Measurements from ENCODE around the gene CLCN1.

The CLCN1 gene

GRCh38 chr7:143388051-143388450, 72.1 kb downstream of the CLCN1 start:
- Histone ChIP-seq H3K4me3 (IDR thresholded peaks at IDR 0.05; ENCODE audit: insufficient read depth, low read depth, low read length) (no peak overlapping the region), H4K20me1 (ENCODE audit: insufficient read depth) (no peaks in the 10 kb centered on the region), H3K36me3 (ENCODE audit: insufficient read depth) (no peaks in the 10 kb centered on the region; the same call in 1 of the 2 replicates), H3K9ac (no peak overlapping the region), H3K79me2 (ENCODE audit: insufficient read depth, low read depth) (no peaks in the 10 kb centered on the region; the same call in 1 of the 2 replicates), H3K27ac (no peak overlapping the region), H3K4me2 (no peak overlapping the region), H2AFZ (ENCODE audit: low read depth) (no peak overlapping the region), H3K4me1 (ENCODE audit: low read depth, poor library complexity, severe bottlenecking) (no peaks in the 10 kb centered on the region), H3K27me3 (ENCODE audit: insufficient read depth, low read depth) (no peaks in the 10 kb centered on the region)
- no peak for TF ChIP-seq CTCF (conservative IDR thresholded peaks at IDR 0.05; ENCODE audit: low read depth, low read length)

DNA sequence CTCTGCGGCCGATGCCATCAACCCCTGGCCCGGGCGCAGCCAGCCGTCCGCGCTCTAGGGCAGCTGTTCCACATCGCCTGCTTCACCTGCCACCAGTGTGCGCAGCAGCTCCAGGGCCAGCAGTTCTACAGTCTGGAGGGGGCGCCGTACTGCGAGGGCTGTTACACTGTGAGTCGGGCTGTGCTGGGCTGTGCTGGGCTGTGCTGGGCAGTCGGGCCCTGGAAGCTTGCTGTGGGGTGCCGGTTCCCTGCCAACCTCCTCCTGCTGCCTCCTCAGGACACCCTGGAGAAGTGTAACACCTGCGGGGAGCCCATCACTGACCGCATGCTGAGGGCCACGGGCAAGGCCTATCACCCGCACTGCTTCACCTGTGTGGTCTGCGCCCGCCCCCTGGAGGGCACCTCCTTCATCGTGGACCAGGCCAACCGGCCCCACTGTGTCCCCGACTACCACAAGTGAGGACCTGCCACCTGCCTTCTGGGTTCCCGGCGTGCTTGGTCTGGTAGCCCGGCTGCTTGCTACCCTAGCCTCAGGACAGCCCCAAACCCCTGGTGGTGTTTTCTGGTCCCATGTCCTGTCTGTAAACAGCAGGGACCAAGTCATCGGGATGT, 72.7 kb downstream of the CLCN1 start:
- H3K27me3 ChIP-seq (ENCODE audit: insufficient read depth, low read depth), result no peaks in the 10 kb centered on the region
- H3K9ac ChIP-seq, result no peak overlapping the region
- H2AFZ ChIP-seq (ENCODE audit: low read depth), result no peak overlapping the region
- TF ChIP-seq CTCF (conservative IDR thresholded peaks at IDR 0.05; ENCODE audit: low read depth, low read length), result no peak
- H4K20me1 ChIP-seq (ENCODE audit: insufficient read depth), result no peaks in the 10 kb centered on the region
- H3K4me1 ChIP-seq (ENCODE audit: low read depth, poor library complexity, severe bottlenecking), result no peaks in the 10 kb centered on the region
- no peak overlapping the region for H3K4me2 ChIP-seq
- no peaks in the 10 kb centered on the region; the same call in 1 of the 2 replicates for H3K79me2 ChIP-seq (ENCODE audit: insufficient read depth, low read depth)
- H3K27ac ChIP-seq, result no peak overlapping the region
- H3K36me3 ChIP-seq (ENCODE audit: insufficient read depth), result no peaks in the 10 kb centered on the region; the same call in 1 of the 2 replicates
- no peak overlapping the region for H3K4me3 ChIP-seq (IDR thresholded peaks at IDR 0.05; ENCODE audit: insufficient read depth, low read depth, low read length)

GRCh38 chr7:143389316-143390103, 73.6 kb downstream of the CLCN1 start:
- no peak overlapping the region for H3K9ac ChIP-seq
- no peaks in the 10 kb centered on the region; the same call in 1 of the 2 replicates for H3K36me3 ChIP-seq (ENCODE audit: insufficient read depth)
- no peaks in the 10 kb centered on the region for H3K4me1 ChIP-seq (ENCODE audit: low read depth, poor library complexity, severe bottlenecking)
- H3K27me3 ChIP-seq (ENCODE audit: insufficient read depth, low read depth), result no peaks in the 10 kb centered on the region
- no peaks in the 10 kb centered on the region for H4K20me1 ChIP-seq (ENCODE audit: insufficient read depth)
- no peak for TF ChIP-seq CTCF (conservative IDR thresholded peaks at IDR 0.05; ENCODE audit: low read depth, low read length)
- no peak overlapping the region for H3K4me2 ChIP-seq
- no peak overlapping the region for H3K27ac ChIP-seq
- no peak overlapping the region for H2AFZ ChIP-seq (ENCODE audit: low read depth)
- no peaks in the 10 kb centered on the region for H3K79me2 ChIP-seq (ENCODE audit: insufficient read depth, low read depth)
- H3K4me3 ChIP-seq (IDR thresholded peaks at IDR 0.05; ENCODE audit: insufficient read depth, low read depth, low read length), result no peak overlapping the region

DNA sequence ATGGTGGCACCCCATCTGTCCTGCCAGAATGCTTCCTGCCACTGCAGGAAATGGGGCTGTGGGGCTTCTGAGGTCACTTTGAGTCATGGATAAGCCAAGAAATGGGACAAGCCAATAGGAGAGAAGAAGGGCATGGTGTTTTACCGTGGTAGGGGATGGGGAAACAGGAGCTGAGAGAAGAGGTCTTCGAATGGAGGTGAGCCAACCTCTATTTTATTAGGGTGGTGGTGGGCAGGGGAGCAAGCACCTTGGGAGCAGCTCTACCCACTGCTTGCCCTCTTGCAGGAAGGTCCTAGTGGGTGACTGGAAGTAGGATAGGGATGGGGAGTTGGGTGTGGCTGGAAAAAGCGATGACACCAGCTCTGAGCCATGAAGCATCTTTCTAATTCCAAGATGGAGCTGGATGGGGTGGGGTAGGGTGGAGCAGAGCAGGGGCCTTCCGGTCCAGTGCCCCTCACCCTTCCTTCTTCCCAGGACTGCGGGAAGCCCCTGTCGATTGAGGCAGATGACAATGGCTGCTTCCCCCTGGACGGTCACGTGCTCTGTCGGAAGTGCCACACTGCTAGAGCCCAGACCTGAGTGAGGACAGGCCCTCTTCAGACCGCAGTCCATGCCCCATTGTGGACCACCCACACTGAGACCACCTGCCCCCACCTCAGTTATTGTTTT, 74.3 kb downstream of the CLCN1 start:
- Histone ChIP-seq H3K9ac (no peak overlapping the region), H4K20me1 (ENCODE audit: insufficient read depth) (no peaks in the 10 kb centered on the region)

More for the DNA sequence above, 74.3 kb downstream of the CLCN1 start:
- Histone ChIP-seq H3K4me2 (no peak overlapping the region), H3K27ac (no peak overlapping the region), H3K27me3 (ENCODE audit: insufficient read depth, low read depth) (no peaks in the 10 kb centered on the region), H3K79me2 (ENCODE audit: insufficient read depth, low read depth) (no peaks in the 10 kb centered on the region), H3K4me1 (ENCODE audit: low read depth, poor library complexity, severe bottlenecking) (no peaks in the 10 kb centered on the region), H3K36me3 (ENCODE audit: insufficient read depth) (no peaks in the 10 kb centered on the region; the same call in 1 of the 2 replicates), H2AFZ (ENCODE audit: low read depth) (no peak overlapping the region), H3K4me3 (IDR thresholded peaks at IDR 0.05; ENCODE audit: insufficient read depth, low read depth, low read length) (no peak overlapping the region)
- no peak for TF ChIP-seq CTCF (conservative IDR thresholded peaks at IDR 0.05; ENCODE audit: low read depth, low read length)
